H1 (cell line): Measurements from ENCODE around the gene F8.

Source experiments
- CHD7 ChIP-seq: fragments of 300-600 bp; sonication (generic); IDR thresholded peaks from 2 replicates; pipeline ENCODE4 v1.7.1; 2012; ENCODE audit warnings: low read length, moderate library complexity, mild to moderate bottlenecking, inconsistent platforms; ENCODE audit not compliant: insufficient replicate concordance
- CTCF ChIP-seq, 3 experiments: IDR thresholded peaks; 1 replicate in 2 of 3; 2 replicates in 1 of 3; pipeline versions ENCODE4 v1.5.1 to v1.6.1; 2011; ENCODE audit warnings: low read length in 3 of 3, mild to moderate bottlenecking in 3 of 3, inconsistent platforms in 2 of 3, low read depth in 1 of 3, moderate library complexity in 1 of 3; ENCODE audit not compliant: insufficient read depth in 1 of 3; ENCODE audit errors: control extremely low read depth in 1 of 3
- FOSL1 ChIP-seq: IDR thresholded peaks from 2 replicates; pipeline ENCODE4 v1.6.1; 2011; ENCODE audit warnings: mild to moderate bottlenecking, low read depth, low read length, moderate library complexity; ENCODE audit not compliant: insufficient read depth
- JUND ChIP-seq: IDR thresholded peaks from 2 replicates; pipeline ENCODE4 v1.6.1; 2011; ENCODE audit warnings: mild to moderate bottlenecking, improper control_type of control experiment, low read length
- PHF8 ChIP-seq: fragments of 200-600 bp; sonication (generic); conservative IDR thresholded peaks from 2 replicates; pipeline ENCODE4 v1.7.1; 2012; ENCODE audit warnings: low read depth, mild to moderate bottlenecking, inconsistent platforms, low read length, moderate library complexity
- RAD21 ChIP-seq, 2 experiments: IDR thresholded peaks in 1 of 2; conservative IDR thresholded peaks in 1 of 2; 2 replicates each; pipeline ENCODE4 v1.6.1; 2011; ENCODE audit warnings: low read depth in 2 of 2, low read length in 2 of 2, improper control_type of control experiment in 1 of 2, inconsistent platforms in 1 of 2, mild to moderate bottlenecking in 1 of 2, moderate library complexity in 1 of 2
- SP1 ChIP-seq: IDR thresholded peaks from 2 replicates; pipeline ENCODE4 v1.6.1; 2011; ENCODE audit warnings: low read depth, low read length
- SP2 ChIP-seq: IDR thresholded peaks from 2 replicates; pipeline ENCODE4 v1.6.1; 2012; ENCODE audit warnings: mild to moderate bottlenecking, low read length, inconsistent platforms
- TEAD4 ChIP-seq: IDR thresholded peaks from 2 replicates; pipeline ENCODE4 v1.6.1; 2012; ENCODE audit warnings: low read depth, low read length, inconsistent platforms, mixed read lengths

- TF ChIP-seq CTCF (IDR thresholded peaks at IDR 0.05; ENCODE audit: control extremely low read depth in 1 of 3, insufficient read depth in 1 of 3, low read depth in 1 of 3, low read length in 3 of 3) (no peak), SP2 (no peak), FOSL1 (no peak), SP1 (no peak), RAD21 (IDR thresholded peaks at IDR 0.05 in 1 of 2, conservative IDR thresholded peaks at IDR 0.05 in 1 of 2; ENCODE audit: low read depth in 2 of 2, low read length in 2 of 2) (no peak), JUND (no peak), CHD7 (no peak), PHF8 (no peak), TEAD4 (no peak)
Observed at GRCh38 chrX:154902408-154902807, 120.1 kb downstream of the F8 start.
